HG02642 (cell line): ENCODE measurements around the gene MAD2L1.

Experiments
- ATAC-seq: cut with Tn5 transposase; IDR thresholded peaks from one replicate; pipeline ENCODE4 v1.9.1; 2021; ENCODE audit warnings: mild to moderate bottlenecking; ENCODE audit not compliant: unreplicated experiment, poor library complexity

Gene MAD2L1

GRCh38 chr4:120007896-120008436 lies 58.7 kb downstream of the MAD2L1 start:
- ATAC-seq, result no peak

- no peak for ATAC-seq
These were observed 59.3 kb downstream of the MAD2L1 start for GRCh38 chr4:120007191-120007871.
